Renal cortical epithelial cell (primary cell): Measurements from ENCODE around the gene CARD11. TPM values are rescaled to one million over a fixed set of nuclear protein-coding genes. Genes with fewer than 3 reads are reported as not detected.
A peak's percentile ranks its signal among the peaks of the same experiment; 100 is the strongest.

Experiments used
- DNase-seq: peaks from one replicate; pipeline ENCODE4 v3.0.0-alpha.2; 2011; ENCODE audit warnings: low read depth
- total RNA-seq: library from RNA; depleted of rRNA; stranded (reverse); fragments of >200 nt; gene quantifications from 2 replicates; pipeline ENCODE4 v1.2.3, GENCODE V29; 2014

Gene CARD11
- total RNA-seq = 20.1 and 25.3 TPM in 2 replicates

- DNase-seq = no peak
Observed at GRCh38 chr7:3043544-3044371, at the start of gene CARD11. TSS of gene CARD11 (minus strand) at chr7:3043867. CDS start at chr7:2958506, 85,361 bp downstream.

GRCh38 chr7:3092468-3092867 is 48.8 kb upstream of the CARD11 start:
- DNase-seq = no peak

GRCh38 chr7:3091631-3092030 is 48.0 kb upstream of the CARD11 start:
- no peak for DNase-seq

- peak; percentile 24 for DNase-seq
Observed at GRCh38 chr7:3089493-3089892, 45.8 kb upstream of the CARD11 start.

- peak; percentile 28 for DNase-seq
Observed at GRCh38 chr7:3087243-3087755, 43.6 kb upstream of the CARD11 start.

- no peak for DNase-seq
Observed at GRCh38 chr7:3083350-3083749, 39.7 kb upstream of the CARD11 start.

- no peak for DNase-seq
Observed at GRCh38 chr7:3082831-3083230, 39.2 kb upstream of the CARD11 start.

GRCh38 chr7:3082386-3082785 is 38.7 kb upstream of the CARD11 start:
- DNase-seq = no peak

GRCh38 chr7:3080106-3080505 is 36.4 kb upstream of the CARD11 start:
- no peak for DNase-seq

- DNase-seq = peak; percentile 50
Observed at GRCh38 chr7:3078514-3078913, 34.8 kb upstream of the CARD11 start.

GRCh38 chr7:3076700-3077099 is 33.0 kb upstream of the CARD11 start:
- DNase-seq = no peak

GRCh38 chr7:3076163-3076562 is 32.5 kb upstream of the CARD11 start:
- DNase-seq = no peak

- no peak for DNase-seq
Observed at GRCh38 chr7:3075441-3075840, 31.8 kb upstream of the CARD11 start.

GRCh38 chr7:3074459-3074821 is 30.8 kb upstream of the CARD11 start:
- no peak for DNase-seq

GRCh38 chr7:3073763-3074458 is 30.2 kb upstream of the CARD11 start:
- DNase-seq = no peak

GRCh38 chr7:3070908-3071307 is 27.2 kb upstream of the CARD11 start:
- no peak for DNase-seq

GRCh38 chr7:3069771-3070449 is 26.2 kb upstream of the CARD11 start:
- DNase-seq = no peak

GRCh38 chr7:3068530-3068929 is 24.9 kb upstream of the CARD11 start:
- no peak for DNase-seq

GRCh38 chr7:3067606-3068380 is 24.1 kb upstream of the CARD11 start:
- no peak for DNase-seq

GRCh38 chr7:3067193-3067592 is 23.5 kb upstream of the CARD11 start:
- peak; percentile 27 for DNase-seq

GRCh38 chr7:3066506-3066905 is 22.8 kb upstream of the CARD11 start:
- no peak for DNase-seq

- no peak for DNase-seq
Observed at GRCh38 chr7:3065724-3066143, 22.1 kb upstream of the CARD11 start.
